Measurements from ENCODE around the gene MLST8.
"Not testable (repeated sequence)": the region's sequence is repeated elsewhere in the genome, so short reads cannot be mapped to it uniquely, and the experiment has no call there.

MLST8 gene

DNA sequence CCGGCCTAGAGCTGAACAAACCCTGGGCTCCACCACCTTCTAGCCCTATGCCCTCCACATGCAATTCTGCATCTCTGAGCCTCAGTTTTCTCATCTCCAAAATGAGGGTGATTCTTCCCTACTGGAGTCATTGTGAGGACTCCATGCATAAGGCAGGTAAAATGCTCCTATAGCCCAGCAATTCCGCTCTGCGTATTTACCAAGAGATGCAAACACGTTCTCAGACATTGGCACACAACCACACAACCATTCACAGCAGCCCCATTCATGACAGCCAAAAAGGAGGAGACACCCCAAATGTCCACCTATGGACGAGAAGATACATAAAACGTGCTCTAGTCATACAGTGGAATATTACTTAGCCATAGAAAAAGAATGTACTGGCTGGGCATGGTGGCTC, 4.9 kb upstream of the MLST8 start:
- H3K4ac ChIP-seq (ENCODE audit: low read depth in 1 of 2, low read length in 2 of 2) = no peak overlapping the region
- H3K18ac ChIP-seq (ENCODE audit: low read depth in 1 of 2, low read length in 2 of 2) = no peak overlapping the region
- no peak overlapping the region for H2AK5ac ChIP-seq (ENCODE audit: low read length, severe bottlenecking)
- no peak overlapping the region for H4K8ac ChIP-seq (ENCODE audit: low read length)
- no peak overlapping the region for H2BK12ac ChIP-seq (ENCODE audit: low read length in 2 of 2)
- no peaks in the 10 kb centered on the region for H3K79me1 ChIP-seq (replicated peaks; ENCODE audit: low read length, poor library complexity, severe bottlenecking)
- no peak for DNase-seq
- no peak overlapping the region for H2BK15ac ChIP-seq (ENCODE audit: low read depth, poor library complexity, severe bottlenecking)
- no peak overlapping the region for H3K23ac ChIP-seq (ENCODE audit: low read length in 2 of 2)
- H3K14ac ChIP-seq (ENCODE audit: low read length in 2 of 2) = no peak overlapping the region
- peaks cover 6% of the 10 kb centered on the region for H3K9me3 ChIP-seq (ENCODE audit: control insufficient read depth, low read length)
- no peak overlapping the region for H2BK5ac ChIP-seq (ENCODE audit: low read depth, low read length, poor library complexity, severe bottlenecking)
- H3K4me2 ChIP-seq (ENCODE audit: low read length, poor library complexity, severe bottlenecking) = no peak overlapping the region
- no peak overlapping the region for H3K27ac ChIP-seq (ENCODE audit: low read length, poor library complexity, severe bottlenecking)
- no peak overlapping the region for H4K91ac ChIP-seq (ENCODE audit: low read length)
- no peak overlapping the region for H3K9ac ChIP-seq (ENCODE audit: low read length)
- H3K36me3 ChIP-seq (ENCODE audit: control insufficient read depth in 1 of 2, insufficient read depth in 2 of 2, low read depth in 1 of 2, low read length in 2 of 2) = no peaks in the 10 kb centered on the region
- H2BK120ac ChIP-seq (ENCODE audit: low read depth, low read length) = no peak overlapping the region
- no peak overlapping the region for H3K4me3 ChIP-seq (ENCODE audit: insufficient read depth in 1 of 2, low read depth in 1 of 2, low read length in 2 of 2)
- peaks cover 41% of the 10 kb centered on the region in 2 experiments for H3K27me3 ChIP-seq (ENCODE audit: control insufficient read depth in 1 of 2, insufficient read depth in 1 of 2, low read length in 2 of 2)
- no peak overlapping the region for H2AFZ ChIP-seq (ENCODE audit: low read depth, low read length)
- 87% methylated on average over 6 of the region's 6 CpGs for WGBS
- H3K4me1 ChIP-seq (ENCODE audit: control insufficient read depth, insufficient read depth, low read depth, low read length) = peaks cover 19% of the 10 kb centered on the region

DNA sequence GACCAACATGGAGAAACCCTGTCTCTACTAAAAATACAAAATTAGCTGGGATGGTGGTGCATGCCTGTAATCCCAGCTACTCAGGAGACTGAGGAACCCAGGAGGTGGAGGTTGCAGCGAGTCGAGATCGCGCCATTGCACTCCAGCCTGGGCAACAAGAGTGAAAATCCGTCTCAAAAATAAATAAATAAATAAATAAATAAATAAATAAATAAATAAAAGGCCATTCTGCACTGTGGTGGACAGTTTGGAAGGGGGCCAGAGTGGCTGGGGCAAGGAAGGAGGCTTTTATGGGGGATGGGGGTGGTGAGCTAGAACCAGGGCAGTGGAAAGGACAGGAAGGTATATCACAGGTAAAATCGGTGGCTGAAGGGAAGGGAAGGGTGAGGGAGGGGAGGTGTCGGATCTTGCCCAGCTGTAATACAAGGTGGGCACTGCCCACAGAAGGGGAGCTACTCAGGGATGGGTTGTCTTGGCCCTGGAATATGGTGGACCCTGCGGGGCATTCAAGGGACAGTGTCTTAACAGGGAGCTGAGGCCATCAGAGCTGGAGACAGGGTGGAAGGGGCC, 2.0 kb upstream of the MLST8 start:
- 100% methylated on average over 5 of the region's 8 CpGs for WGBS
- peak overlapping the region in 1 of 2 experiments; percentile 35 for H3K4ac ChIP-seq (ENCODE audit: low read depth in 1 of 2, low read length in 2 of 2)
- H2BK5ac ChIP-seq (ENCODE audit: low read depth, low read length, poor library complexity, severe bottlenecking); H4K8ac ChIP-seq (ENCODE audit: low read length); H3K9ac ChIP-seq (ENCODE audit: low read length); DNase-seq; H3K4me3 ChIP-seq (ENCODE audit: insufficient read depth in 1 of 2, low read depth in 1 of 2, low read length in 2 of 2); H3K18ac ChIP-seq (ENCODE audit: low read depth in 1 of 2, low read length in 2 of 2); H3K14ac ChIP-seq (ENCODE audit: low read length in 2 of 2); H3K9me3 ChIP-seq (ENCODE audit: control insufficient read depth, low read length); H2BK12ac ChIP-seq (ENCODE audit: low read length in 2 of 2); H3K23ac ChIP-seq (ENCODE audit: low read length in 2 of 2); H3K4me2 ChIP-seq (ENCODE audit: low read length, poor library complexity, severe bottlenecking); H2BK15ac ChIP-seq (ENCODE audit: low read depth, poor library complexity, severe bottlenecking); H3K27ac ChIP-seq (ENCODE audit: low read length, poor library complexity, severe bottlenecking); H2AK5ac ChIP-seq (ENCODE audit: low read length, severe bottlenecking); H4K91ac ChIP-seq (ENCODE audit: low read length); H2AFZ ChIP-seq (ENCODE audit: low read depth, low read length); H2BK120ac ChIP-seq (ENCODE audit: low read depth, low read length): not testable (repeated sequence)
- peaks cover 16% of the 10 kb centered on the region for H3K4me1 ChIP-seq (ENCODE audit: control insufficient read depth, insufficient read depth, low read depth, low read length)
- peaks cover 22 to 24% of the 10 kb centered on the region in 2 experiments for H3K27me3 ChIP-seq (ENCODE audit: control insufficient read depth in 1 of 2, insufficient read depth in 1 of 2, low read length in 2 of 2)
- H3K36me3 ChIP-seq (ENCODE audit: control insufficient read depth in 1 of 2, insufficient read depth in 2 of 2, low read depth in 1 of 2, low read length in 2 of 2) = peaks cover 12 to 24% of the 10 kb centered on the region in 2 experiments
- H3K79me1 ChIP-seq (replicated peaks; ENCODE audit: low read length, poor library complexity, severe bottlenecking) = peaks cover 15% of the 10 kb centered on the region

- no peak for DNase-seq
- H2AFZ ChIP-seq (ENCODE audit: low read depth, low read length) = peak overlapping the region; percentile 18
- no peak overlapping the region for H3K23ac ChIP-seq (ENCODE audit: low read length in 2 of 2)
- H2BK5ac ChIP-seq (ENCODE audit: low read depth, low read length, poor library complexity, severe bottlenecking) = no peak overlapping the region
- H3K4me3 ChIP-seq (ENCODE audit: insufficient read depth in 1 of 2, low read depth in 1 of 2, low read length in 2 of 2) = peak overlapping the region in 1 of 2 experiments; percentile 94
- peaks cover 24 to 38% of the 10 kb centered on the region in 2 experiments for H3K36me3 ChIP-seq (ENCODE audit: control insufficient read depth in 1 of 2, insufficient read depth in 2 of 2, low read depth in 1 of 2, low read length in 2 of 2)
- no peak overlapping the region for H3K4ac ChIP-seq (ENCODE audit: low read depth in 1 of 2, low read length in 2 of 2)
- 88% methylated on average over 13 of the region's 13 CpGs for WGBS
- H2BK12ac ChIP-seq (ENCODE audit: low read length in 2 of 2) = no peak overlapping the region
- peaks cover 24% of the 10 kb centered on the region for H3K79me1 ChIP-seq (replicated peaks; ENCODE audit: low read length, poor library complexity, severe bottlenecking)
- H2BK120ac ChIP-seq (ENCODE audit: low read depth, low read length) = no peak overlapping the region
- no peak overlapping the region for H2AK5ac ChIP-seq (ENCODE audit: low read length, severe bottlenecking)
- peak overlapping the region; percentile 67 for H4K8ac ChIP-seq (ENCODE audit: low read length)
- H3K27me3 ChIP-seq (ENCODE audit: control insufficient read depth in 1 of 2, insufficient read depth in 1 of 2, low read length in 2 of 2) = peaks cover 9 to 10% of the 10 kb centered on the region in 2 experiments
- H3K4me2 ChIP-seq (ENCODE audit: low read length, poor library complexity, severe bottlenecking) = peak overlapping the region; percentile 82
- peaks cover 6% of the 10 kb centered on the region for H3K9me3 ChIP-seq (ENCODE audit: control insufficient read depth, low read length)
- peak overlapping the region in 1 of 2 experiments; percentile 73 for H3K14ac ChIP-seq (ENCODE audit: low read length in 2 of 2)
- H3K18ac ChIP-seq (ENCODE audit: low read depth in 1 of 2, low read length in 2 of 2) = no peak overlapping the region
- no peak overlapping the region for H2BK15ac ChIP-seq (ENCODE audit: low read depth, poor library complexity, severe bottlenecking)
- peaks cover 17% of the 10 kb centered on the region for H3K4me1 ChIP-seq (ENCODE audit: control insufficient read depth, insufficient read depth, low read depth, low read length)
- peak overlapping the region; percentile 97 for H3K9ac ChIP-seq (ENCODE audit: low read length)
- peak overlapping the region; percentile 30 for H4K91ac ChIP-seq (ENCODE audit: low read length)
- H3K27ac ChIP-seq (ENCODE audit: low read length, poor library complexity, severe bottlenecking) = no peak overlapping the region
Measured at GRCh38 chr16:2204416-2205103, 694 bp upstream of the MLST8 start.

- Histone ChIP-seq H3K4me3 (ENCODE audit: insufficient read depth in 1 of 2, low read depth in 1 of 2, low read length in 2 of 2) (peak overlapping the region; percentile 92 to 94), H2BK15ac (ENCODE audit: low read depth, poor library complexity, severe bottlenecking) (peak overlapping the region; percentile 55), H2AK5ac (ENCODE audit: low read length, severe bottlenecking) (peak overlapping the region; percentile 93), H2BK5ac (ENCODE audit: low read depth, low read length, poor library complexity, severe bottlenecking) (no peak overlapping the region), H3K18ac (ENCODE audit: low read depth in 1 of 2, low read length in 2 of 2) (peak overlapping the region; percentile 85 to 96), H3K23ac (ENCODE audit: low read length in 2 of 2) (peak overlapping the region in 1 of 2 experiments; percentile 67), H4K8ac (ENCODE audit: low read length) (peak overlapping the region; percentile 92), H3K14ac (ENCODE audit: low read length in 2 of 2) (peak overlapping the region in 1 of 2 experiments; percentile 97), H3K9me3 (ENCODE audit: control insufficient read depth, low read length) (no peaks in the 10 kb centered on the region), H3K9ac (ENCODE audit: low read length) (peak overlapping the region; percentile 97), H3K36me3 (ENCODE audit: control insufficient read depth in 1 of 2, insufficient read depth in 2 of 2, low read depth in 1 of 2, low read length in 2 of 2) (peaks cover 26 to 52% of the 10 kb centered on the region in 2 experiments), H3K79me1 (replicated peaks; ENCODE audit: low read length, poor library complexity, severe bottlenecking) (peaks cover 26% of the 10 kb centered on the region), H3K27ac (ENCODE audit: low read length, poor library complexity, severe bottlenecking) (peak overlapping the region; percentile 16), H3K4me2 (ENCODE audit: low read length, poor library complexity, severe bottlenecking) (peak overlapping the region; percentile 96), H4K91ac (ENCODE audit: low read length) (peak overlapping the region; percentile 97), H3K4ac (ENCODE audit: low read depth in 1 of 2, low read length in 2 of 2) (peak overlapping the region; percentile 96 to 99), H2BK120ac (ENCODE audit: low read depth, low read length) (peak overlapping the region; percentile 77), H2AFZ (ENCODE audit: low read depth, low read length) (peak overlapping the region; percentile 62), H2BK12ac (ENCODE audit: low read length in 2 of 2) (peak overlapping the region in 1 of 2 experiments; percentile 94), H3K27me3 (ENCODE audit: control insufficient read depth in 1 of 2, insufficient read depth in 1 of 2, low read length in 2 of 2) (no peaks in the 10 kb centered on the region), H3K4me1 (ENCODE audit: control insufficient read depth, insufficient read depth, low read depth, low read length) (peaks cover 25% of the 10 kb centered on the region)
- no peak for DNase-seq
- WGBS = 50% methylated on average over 16 of the region's 16 CpGs
Measured at GRCh38 chr16:2205967-2206313, 686 bp downstream of the MLST8 start.

Measured in mesenchymal stem cell (in vitro differentiated cells and primary cell).